CD4-positive, alpha-beta T cell treated with Interleukin-15 for 1 hour (primary cell): ENCODE data around the gene SPATA17.
"Not testable (repeated sequence)": the region's sequence is repeated elsewhere in the genome, so short reads cannot be mapped to it uniquely, and the experiment has no call there.

ENCODE experiments used
- DNase-seq: peaks from one replicate; pipeline ENCODE4 v3.0.0-alpha.2; 2020

The SPATA17 gene

DNA sequence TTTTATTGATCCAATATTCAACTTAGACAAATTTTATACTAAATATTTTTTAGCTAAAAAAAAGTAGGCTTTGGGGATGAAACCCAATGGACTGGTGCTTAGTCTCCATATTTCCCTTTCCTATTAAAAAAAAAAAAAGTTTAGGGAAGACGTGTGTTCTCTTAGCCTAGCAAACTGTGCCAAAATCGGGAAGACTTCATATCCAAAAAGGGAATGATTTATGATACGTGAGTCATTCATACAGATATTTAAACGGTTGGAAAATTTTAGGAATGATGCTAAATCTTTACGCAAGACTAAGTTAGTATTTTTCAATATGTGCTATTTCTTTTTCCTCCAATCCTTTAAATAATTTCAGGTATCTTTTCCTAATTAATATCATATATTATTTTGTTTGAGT lies 50.7 kb downstream of the SPATA17 start:
- no peak for DNase-seq

- no peak for DNase-seq
Measured at GRCh38 chr1:217687511-217687910, 56.4 kb downstream of the SPATA17 start.

- DNase-seq = not testable (repeated sequence)
Measured at GRCh38 chr1:217696140-217696539, 65.0 kb downstream of the SPATA17 start.

- no peak for DNase-seq
Measured at GRCh38 chr1:217703326-217703725, 72.2 kb downstream of the SPATA17 start.

- DNase-seq = no peak
Measured at GRCh38 chr1:217712925-217713597, 81.9 kb downstream of the SPATA17 start.

DNA sequence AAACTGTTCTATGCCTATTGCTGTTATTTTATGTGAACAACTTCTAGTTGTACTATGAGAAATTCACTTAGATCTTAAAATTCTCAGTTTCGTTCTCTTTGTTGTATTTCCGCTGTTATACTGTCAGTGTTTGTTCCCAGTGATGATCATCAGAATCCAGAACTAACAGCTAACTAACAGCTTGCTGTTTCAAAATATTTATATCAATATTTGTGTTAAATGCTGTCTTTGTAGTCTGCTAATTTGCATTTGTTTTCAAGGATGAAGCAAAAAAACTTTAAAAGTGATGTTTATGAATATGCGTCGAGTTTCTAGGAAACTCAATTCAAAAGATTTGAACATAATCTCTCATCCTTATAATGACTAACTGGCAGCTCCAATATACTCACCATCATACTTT lies 84.5 kb downstream of the SPATA17 start:
- DNase-seq = no peak

DNA sequence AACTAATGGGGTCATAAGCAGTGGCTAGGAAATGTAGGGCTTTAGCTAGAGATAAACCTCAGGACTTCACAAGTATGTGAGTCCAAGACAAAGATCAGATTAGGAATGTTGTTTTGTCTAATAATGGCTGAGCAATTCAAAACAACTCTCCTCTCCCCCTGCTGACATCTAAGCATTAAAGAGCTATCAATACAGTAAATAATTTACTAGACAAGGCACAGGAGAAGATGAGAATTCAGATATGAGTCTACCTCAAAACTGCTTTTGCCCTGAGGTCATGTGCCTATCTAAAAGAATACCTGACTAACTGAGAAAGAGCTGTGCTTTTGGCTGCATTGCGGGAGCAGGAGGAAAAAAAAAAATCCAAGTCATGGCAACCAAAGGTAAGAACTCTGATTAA lies 86.8 kb downstream of the SPATA17 start:
- no peak for DNase-seq

DNA sequence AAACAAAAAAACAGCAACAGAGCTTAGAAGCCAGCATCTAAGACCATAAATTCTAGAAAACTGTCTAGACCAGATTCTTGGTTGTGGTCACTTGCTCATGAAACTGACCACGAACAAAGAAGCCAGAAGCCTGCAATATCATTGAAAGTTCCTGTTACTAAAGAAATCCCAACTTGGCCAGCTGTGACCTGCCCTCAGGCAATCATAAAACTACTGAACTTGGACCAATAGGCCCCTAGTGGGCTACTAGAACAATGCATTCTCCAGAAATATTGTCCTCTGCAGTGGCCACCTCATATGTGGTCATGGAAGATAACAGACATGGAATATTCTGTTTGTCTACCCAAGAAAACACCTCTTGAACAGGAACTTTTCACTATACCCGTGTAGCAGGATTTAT lies 87.7 kb downstream of the SPATA17 start:
- DNase-seq = no peak

DNA sequence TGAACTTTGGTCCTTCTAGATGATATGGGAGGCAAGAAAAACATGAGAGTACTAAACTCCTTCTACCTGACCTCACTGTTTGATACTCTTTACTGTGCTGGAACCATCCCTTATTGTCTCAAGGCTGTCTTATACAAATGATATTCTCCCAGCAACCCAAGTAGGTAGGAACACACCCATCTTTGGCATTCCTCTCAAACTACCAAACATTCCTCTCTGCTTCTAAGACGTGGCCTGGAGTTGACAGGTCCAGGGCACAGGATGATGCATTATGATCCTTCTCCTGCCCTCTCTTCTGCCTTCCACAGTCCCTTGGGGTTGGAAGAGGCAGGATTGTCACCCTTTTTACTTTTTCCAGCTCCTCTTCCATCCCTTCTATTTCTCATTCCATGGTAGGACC lies 90.5 kb downstream of the SPATA17 start:
- no peak for DNase-seq

DNA sequence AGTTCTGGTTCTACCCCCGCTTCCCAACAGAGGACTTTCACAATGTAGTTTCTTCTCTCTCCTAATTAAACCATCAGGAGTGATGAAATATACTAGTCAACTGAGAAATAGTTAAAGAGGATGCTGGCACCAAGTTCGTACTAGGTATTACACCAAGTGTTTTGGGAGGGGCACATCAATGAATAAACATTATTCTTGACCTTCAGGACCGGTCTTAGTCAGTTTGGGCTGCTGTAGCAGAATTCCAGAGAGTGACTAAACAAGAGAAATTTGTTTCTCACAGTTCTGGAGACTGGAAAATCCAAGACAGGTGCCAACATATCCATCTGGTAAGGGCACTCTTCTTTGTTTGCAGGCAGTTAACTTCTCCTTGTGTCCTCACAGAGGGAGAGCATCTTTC lies 103.8 kb downstream of the SPATA17 start:
- DNase-seq = no peak

GRCh38 chr1:217747156-217747769 lies 116.1 kb downstream of the SPATA17 start:
- no peak for DNase-seq

DNA sequence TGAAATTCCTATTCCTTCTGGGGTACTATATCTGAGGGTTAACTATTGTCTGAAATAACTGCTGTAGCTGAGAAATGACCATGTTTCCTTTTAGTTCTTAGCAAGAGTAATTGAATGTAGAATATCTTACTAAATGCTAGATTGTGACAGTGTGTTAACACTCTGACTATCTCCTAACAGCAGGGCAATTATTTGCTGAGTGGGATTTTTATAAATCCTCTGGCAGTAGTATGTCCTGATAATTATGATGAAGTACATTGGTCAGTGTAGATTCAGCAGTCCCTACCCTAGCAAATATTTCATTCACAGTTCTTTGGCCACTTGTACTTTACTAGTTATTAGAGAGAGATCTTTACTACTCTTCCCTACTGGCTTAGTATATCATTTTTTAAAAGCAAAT lies 138.6 kb downstream of the SPATA17 start:
- DNase-seq = no peak

GRCh38 chr1:217770918-217771317 lies 139.8 kb downstream of the SPATA17 start:
- no peak for DNase-seq

DNA sequence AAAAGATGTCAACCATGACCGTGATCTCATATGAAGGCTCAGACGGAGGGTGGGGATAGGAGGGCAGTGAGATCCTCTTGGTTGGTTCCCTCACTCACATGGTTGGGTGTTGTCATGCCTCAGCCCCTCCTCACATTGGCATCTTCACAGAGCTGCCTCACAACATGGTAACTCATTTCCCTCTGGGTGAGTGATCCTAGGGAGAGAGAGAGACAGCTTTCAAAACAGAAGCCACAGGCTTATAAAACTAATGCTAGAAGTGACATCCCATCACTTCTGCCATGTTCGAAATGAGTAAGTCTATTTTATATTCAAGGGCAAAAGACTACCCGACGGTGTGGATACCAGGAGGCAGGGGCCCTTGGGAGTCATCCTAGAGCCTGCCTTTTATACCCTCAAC lies 145.5 kb downstream of the SPATA17 start:
- DNase-seq = no peak

DNA sequence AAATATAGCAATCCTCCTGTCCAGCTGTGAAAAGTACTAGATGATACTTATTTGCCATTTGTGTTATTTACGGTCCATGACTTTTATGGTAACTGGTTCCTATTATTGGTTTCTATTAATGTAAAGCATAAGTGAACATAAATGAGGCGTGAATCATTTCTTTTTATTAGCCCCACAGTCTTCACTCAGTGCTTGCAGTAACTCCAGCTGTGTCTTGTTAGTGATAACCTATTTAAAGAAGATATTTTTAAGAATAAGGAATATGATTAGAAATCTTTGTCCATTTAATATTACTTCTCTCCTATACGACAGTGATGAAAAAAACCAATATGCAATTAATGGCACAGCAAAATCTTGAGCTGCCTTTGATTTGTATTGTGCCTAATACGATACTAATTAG lies 149.9 kb downstream of the SPATA17 start:
- no peak for DNase-seq

DNA sequence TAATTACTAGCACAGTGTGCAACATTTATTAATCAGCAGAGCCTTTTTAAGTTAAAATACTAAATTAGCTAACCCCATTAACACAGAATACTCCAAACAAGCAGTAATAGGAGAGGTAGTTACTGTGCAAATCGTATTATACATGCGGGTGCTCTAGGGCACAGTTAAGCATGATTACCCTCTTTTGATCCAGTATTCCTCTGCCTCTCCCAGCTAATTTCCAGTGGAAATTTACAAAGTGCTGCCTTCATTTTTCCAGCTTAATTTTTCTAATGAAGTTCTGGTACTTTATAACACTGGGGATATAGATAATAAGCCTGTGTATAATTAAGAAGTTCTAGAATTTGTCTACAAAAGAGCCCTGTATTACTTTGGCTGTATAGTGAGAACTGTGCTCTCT lies 159.9 kb downstream of the SPATA17 start:
- DNase-seq = no peak

GRCh38 chr1:217805792-217806191 lies 174.6 kb downstream of the SPATA17 start:
- DNase-seq = no peak

DNA sequence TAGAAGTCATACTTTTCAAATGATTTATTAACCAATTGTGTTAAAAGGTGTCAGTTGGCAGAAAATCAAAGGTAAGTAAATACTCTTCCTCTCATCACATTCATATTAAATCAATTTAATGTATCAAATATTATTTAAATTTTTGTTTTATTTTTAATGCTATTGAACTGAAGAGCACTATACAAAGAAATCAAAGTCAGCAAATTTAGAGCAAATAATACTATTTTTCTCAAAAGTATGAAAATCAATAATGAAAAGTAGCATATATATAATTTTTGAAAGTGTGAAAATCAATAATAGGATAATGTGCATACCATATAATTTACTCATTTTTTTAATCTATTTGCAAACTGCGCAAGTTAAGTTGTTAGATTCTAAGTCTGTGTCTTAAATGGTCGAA lies 181.0 kb downstream of the SPATA17 start:
- no peak for DNase-seq

GRCh38 chr1:217813031-217813430 lies 181.9 kb downstream of the SPATA17 start:
- DNase-seq = no peak

DNA sequence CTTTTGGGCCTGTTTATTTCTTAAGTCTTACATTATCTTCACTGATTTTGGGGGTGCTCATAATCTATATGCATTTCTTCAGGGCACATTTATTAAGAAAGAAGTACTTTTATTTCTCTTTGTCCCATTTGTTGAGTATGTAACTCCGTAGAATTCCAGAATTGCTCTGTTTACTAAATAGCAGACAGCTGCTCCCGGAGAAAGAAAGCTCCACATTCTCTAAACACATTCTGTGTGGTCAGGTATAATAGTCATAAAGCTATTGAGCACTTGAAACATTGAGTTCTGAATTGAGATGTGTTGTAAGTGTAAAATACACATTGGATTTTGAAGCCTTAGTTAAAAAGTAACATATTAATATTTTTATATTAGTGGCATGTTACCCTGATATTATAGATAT lies 206.5 kb downstream of the SPATA17 start:
- DNase-seq = no peak

GRCh38 chr1:217839161-217839560 lies 208.0 kb downstream of the SPATA17 start:
- DNase-seq = no peak

GRCh38 chr1:217846733-217847132 lies 215.6 kb downstream of the SPATA17 start:
- no peak for DNase-seq

DNA sequence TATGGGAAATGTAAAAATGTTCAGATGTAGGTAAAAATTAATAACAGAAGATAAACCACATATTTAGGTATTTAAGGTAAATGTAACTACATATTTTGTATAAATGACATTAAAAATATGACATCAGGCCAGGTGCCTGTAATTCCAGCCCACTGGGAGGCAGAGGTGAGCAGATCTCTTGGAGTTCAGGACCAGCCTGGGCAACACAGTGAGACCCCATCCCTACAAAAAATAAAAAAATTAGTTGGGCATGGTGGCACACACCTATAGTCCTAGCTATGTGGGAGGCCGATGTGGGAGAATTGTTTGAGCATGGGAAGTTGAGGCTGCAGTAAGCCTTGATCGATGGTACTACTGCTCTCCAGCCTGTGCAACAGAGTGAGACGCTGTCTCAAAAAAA lies 216.5 kb downstream of the SPATA17 start:
- DNase-seq = no peak

GRCh38 chr1:217856342-217857034 lies 225.3 kb downstream of the SPATA17 start:
- DNase-seq = no peak

DNA sequence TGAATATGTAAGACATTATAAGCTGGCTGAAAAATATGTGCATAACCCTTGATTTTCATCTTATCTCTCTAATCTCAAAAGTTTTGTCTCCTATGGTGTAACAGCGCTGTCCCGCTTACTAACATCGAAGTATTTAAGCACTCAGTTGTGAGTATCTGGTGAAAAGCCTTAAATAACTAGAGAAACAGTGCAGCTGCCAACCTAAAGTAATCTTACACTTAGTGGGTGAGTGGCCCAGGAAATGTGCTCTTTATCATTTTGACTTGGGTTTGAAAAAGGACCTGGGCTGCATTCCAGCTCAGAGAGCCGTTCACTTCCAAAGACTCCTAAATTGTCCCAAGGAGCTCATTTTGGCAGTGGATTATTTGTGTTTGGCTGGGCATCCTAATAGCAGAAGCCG lies 225.9 kb downstream of the SPATA17 start:
- no peak for DNase-seq
